Inflammatory macrophage treated with lipopolysaccharide for 4 hours (primary cell): ENCODE data around the gene GTF3C1.
"Not testable (repeated sequence)": the region's sequence is repeated elsewhere in the genome, so short reads cannot be mapped to it uniquely, and the experiment has no call there.

Experiments used
- DNase-seq: peaks from one replicate; pipeline ENCODE4 v3.0.0-alpha.2; 2020

The GTF3C1 gene

GRCh38 chr16:27439271-27440018, 110.3 kb downstream of the GTF3C1 start:
- no peak for DNase-seq

DNA sequence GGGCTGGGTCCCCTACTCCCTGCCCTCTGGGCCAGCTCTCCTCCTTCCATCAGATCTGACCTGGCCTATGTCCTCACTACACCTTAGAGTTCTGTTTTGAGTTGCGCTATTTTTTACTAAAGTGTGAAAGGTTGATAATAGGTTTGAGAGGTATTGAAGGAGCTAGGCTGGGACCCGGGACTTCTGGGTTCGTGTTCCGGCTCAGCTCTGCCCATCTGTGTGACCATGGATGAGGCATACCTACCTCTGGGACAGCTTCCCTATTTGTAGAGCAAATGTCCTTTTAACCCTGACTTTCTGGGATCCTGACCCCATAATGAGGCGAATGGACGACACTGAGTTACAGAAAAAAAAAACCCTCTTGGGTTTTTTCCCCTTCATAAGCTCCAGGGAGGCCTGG, 111.8 kb downstream of the GTF3C1 start:
- DNase-seq, result no peak

DNA sequence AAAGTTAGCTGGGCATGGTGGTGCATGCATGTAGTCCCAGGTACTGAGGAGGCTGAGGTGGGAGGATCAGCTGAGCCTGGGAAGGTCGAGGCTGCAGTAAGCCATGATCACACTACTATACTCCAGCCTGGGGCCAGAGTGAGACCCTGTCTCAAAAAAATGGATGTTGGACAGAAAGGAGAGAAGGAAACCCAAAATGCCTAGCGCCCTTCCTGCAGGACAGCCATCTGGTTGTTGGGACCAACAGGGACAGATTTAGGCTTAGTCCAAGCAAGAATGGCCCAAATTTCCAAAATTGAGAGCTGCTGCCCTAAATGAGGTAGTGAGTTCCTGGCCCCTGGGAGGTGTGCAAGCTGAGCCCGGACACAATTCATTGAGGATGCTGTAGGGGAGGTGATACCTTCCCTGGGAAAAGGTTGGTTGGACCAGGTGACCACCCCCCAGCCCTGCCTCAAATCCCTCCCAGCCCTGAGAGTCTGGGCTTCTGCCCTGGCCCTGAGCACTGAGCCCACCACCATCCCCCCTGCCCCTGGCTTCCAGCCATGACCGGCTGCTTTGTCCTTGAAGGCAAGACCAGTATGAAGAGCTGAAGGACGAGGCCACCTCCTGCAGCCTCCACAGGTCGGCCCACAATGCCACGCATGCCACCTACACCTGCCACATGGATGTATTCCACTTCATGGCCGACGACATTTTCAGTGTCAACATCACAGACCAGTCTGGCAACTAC, 112.6 kb downstream of the GTF3C1 start:
- DNase-seq, result no peak

- DNase-seq, result no peak
Observed at GRCh38 chr16:27436065-27436464, 113.6 kb downstream of the GTF3C1 start.

- not testable (repeated sequence) for DNase-seq
Observed at GRCh38 chr16:27435146-27435545, 114.6 kb downstream of the GTF3C1 start.

GRCh38 chr16:27434141-27435051, 115.3 kb downstream of the GTF3C1 start:
- no peak for DNase-seq

DNA sequence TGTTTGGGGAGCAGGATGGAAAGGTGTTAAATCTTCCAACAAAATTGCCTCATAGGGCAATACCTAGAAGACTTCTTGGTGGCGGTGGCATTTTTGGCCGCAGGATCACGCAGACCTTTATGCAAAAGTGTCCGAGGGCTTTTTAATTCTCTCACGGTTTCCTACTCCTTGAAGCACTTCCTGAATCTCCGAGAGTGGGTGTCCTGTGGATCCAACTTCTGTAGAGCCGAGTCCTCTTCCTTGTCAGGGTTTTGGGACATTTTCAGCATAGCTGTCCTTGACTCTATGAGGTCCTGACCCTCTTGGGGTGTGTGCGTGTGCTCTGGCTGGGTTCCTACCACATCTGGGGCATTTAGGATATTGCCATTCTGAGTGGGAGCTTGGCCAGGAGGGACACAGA, 116.1 kb downstream of the GTF3C1 start:
- DNase-seq, result no peak

GRCh38 chr16:27433191-27433590, 116.5 kb downstream of the GTF3C1 start:
- not testable (repeated sequence) for DNase-seq

GRCh38 chr16:27432558-27432957, 117.2 kb downstream of the GTF3C1 start:
- DNase-seq, result no peak

- no peak for DNase-seq
Observed at GRCh38 chr16:27431773-27432532, 117.8 kb downstream of the GTF3C1 start.

DNA sequence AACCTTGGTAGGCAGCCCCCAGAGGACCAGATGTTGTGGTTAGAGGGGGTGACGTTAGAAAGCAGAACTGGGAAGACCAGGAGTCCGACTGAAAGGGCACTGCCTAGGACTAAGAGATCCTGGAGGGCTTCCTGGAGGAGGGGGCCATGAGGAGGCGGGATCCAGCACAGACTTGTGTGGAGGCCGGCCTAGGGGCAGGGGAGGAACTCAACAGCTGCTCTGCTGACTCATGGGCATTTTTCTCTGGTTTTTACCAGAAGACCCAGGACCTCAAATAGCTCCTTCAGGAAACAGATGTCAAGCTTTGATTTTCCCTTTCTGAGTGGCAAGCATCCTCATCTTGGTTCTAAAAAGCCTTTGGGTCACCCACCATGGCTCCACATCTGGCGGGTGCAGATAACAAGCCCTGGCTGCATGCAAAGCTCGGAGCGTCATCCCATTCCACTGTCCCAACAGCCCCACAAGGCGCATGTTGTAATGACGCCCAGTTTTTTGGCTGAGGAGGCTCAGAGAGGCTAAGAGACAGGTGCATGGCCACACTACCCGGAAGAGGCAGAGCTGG, 118.7 kb downstream of the GTF3C1 start:
- DNase-seq, result no peak

- no peak for DNase-seq
Observed at GRCh38 chr16:27430512-27430911, 119.2 kb downstream of the GTF3C1 start.

GRCh38 chr16:27429981-27430441, 119.7 kb downstream of the GTF3C1 start:
- DNase-seq, result no peak

- no peak for DNase-seq
Observed at GRCh38 chr16:27429330-27429871, 120.3 kb downstream of the GTF3C1 start.

DNA sequence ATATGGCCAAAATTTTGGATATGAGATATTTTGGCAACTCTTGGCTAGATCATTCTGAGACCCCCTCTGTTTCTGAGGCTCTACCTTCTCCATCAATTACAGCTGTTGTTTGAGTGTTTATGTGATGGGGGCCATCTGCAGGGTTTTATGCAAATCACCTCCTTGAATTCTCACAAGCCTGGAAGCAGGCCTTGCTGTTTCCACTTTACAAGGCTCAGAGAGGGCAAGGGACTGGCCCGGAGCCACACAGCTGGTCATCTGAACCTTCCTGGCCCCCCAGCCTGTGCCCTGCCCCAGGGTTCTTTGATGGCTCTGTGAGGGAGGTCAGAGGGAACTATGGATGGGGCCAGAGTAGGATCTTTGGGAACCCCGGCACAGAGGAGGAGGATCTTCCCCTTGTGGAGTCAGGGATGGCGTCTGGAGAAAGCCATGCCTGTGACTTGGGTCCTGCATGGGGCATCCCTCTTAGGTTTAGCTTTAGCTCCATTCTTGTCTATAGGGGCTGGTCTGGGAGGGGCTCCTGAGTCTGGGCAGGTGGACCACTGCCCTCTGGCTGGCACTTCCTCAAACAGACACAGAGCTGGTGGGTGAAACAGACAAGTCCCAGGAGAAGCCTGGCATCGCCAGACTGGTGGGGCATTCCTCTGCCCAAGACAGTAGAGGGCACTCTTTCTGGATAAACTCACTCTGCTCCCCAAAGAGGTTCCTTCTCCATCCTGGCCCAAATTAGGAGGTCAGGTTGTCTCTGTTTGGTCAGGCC, 121.5 kb downstream of the GTF3C1 start:
- peak; percentile 41 for DNase-seq

GRCh38 chr16:27427538-27427937, 122.2 kb downstream of the GTF3C1 start:
- DNase-seq, result no peak

DNA sequence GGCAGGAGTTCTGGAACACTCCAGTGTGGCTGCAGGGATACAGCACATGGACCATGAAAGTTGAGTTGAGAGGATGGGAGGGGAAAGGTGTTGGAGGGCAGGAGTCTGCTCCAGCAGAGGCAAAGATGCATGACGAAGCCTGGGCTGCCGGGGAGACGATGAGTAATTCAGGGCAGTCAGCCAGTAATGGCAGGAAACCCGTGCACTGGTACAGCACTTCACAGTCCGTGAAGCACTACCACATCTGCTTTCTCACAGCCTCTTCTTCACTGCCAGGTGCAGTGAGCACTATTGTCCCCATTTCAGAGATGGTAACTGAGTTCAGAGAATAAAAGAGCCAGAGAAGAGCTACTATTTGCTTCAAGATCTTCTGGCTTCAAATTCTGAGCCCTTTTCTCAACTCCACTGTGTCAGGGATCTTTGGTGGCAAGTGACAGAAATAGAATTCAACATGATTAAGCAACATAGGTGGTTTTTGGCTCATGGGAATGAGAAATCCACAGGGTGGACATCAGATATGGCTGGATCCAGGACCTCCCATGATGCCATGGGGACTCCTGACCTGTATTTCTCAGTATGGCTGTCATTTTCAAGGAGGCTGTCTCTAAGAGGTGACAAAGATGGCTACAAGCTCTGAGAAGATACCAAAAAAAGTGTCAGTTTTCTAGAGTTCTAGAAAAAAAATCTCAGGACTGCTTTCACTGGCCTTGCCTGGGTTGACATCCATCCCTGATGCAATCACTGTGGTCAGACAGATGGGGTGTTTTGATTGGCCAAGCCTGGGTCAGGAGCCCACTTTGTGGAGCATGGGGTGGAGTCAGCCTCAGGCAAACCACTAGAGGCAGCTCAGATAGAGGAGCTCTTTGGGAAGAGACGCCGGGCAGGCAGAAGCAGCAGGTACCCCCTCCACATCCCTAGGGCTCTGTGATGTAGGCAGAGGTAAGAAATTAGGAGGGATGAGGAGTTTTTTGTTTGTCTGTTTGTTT, 123.0 kb downstream of the GTF3C1 start:
- DNase-seq, result peak; percentile 81

GRCh38 chr16:27425961-27426360, 123.8 kb downstream of the GTF3C1 start:
- no peak for DNase-seq

DNA sequence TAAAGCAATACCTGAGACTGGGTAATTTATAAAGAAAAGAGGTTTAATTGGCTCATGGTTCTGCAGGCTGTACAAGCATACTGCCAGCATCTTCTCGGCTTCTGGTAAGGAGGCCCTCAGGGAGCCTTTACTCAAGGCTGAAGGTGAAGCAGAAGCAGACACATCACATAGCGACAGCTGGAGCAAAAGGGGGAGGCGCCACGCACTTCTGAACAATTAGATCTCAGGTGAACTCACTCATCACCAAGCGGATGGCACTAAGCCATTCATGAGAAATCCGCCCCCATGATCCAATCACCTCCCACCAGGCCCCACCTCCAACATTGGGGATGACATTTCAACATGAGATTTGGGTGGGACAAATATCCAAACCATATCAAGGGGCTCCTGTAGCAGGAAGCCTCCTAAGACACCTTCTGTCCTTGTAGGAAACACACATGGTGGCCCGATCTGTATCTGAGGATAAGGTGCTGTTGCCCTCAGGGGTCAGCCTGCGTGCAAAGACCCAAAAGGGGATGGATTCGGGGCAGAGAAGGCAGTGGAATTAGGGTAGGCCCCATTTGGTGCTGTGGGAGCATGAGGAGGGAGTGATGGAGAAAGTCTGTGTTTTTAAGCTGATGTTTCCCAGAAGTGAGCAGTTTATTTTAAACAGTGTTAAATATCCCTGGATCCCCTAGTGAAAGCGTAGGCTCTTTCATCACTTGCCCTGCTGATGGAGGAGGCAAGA, 124.8 kb downstream of the GTF3C1 start:
- DNase-seq, result no peak
